PC-9 (cell line): ENCODE measurements around the gene CRTC3. TPM values are rescaled to one million over a fixed set of nuclear protein-coding genes. Genes with fewer than 3 reads are reported as not detected.

Experiments used
- BruUV-seq: library from RNA; stranded (reverse); fragments of 400-500 nt; replicated peaks from 2 replicates; lab custom pipeline; 2021; lab: Mats Ljungman, UMichigan
- CTCF ChIA-PET: fragments of 300-600 bp; sonication (Branson Sonifier 250); formaldehyde crosslinking; loops from one replicate; lab custom pipeline; 2022; ENCODE audit warnings: antibody characterized with exemption; lab: Charles Lee
- POLR2A ChIA-PET: fragments of 300-600 bp; sonication (Branson Sonifier 250); formaldehyde crosslinking; loops from one replicate; lab custom pipeline; 2022; ENCODE audit warnings: antibody characterized with exemption; ENCODE audit not compliant: unreplicated experiment; lab: Charles Lee
- DNase-seq, 2 experiments: peaks; one replicate each; pipeline versions ENCODE4 v3.0.0 to v3.0.0-alpha.2; 2015 to 2022; ENCODE audit warnings: mixed read lengths in 1 of 2
- H2AFZ ChIP-seq: fragments of 200-600 bp; sonication (generic); 2 replicates; pipeline ENCODE4 v1.8.1; 2017; ENCODE audit warnings: antibody characterized with exemption
- H3F3A ChIP-seq: fragments of 200-600 bp; sonication (generic); 2 replicates; pipeline ENCODE4 v1.8.1; 2017; ENCODE audit warnings: antibody characterized with exemption, mild to moderate bottlenecking, low read depth; ENCODE audit not compliant: insufficient read depth
- H3K27ac ChIP-seq: fragments of 200-600 bp; sonication (generic); 2 replicates; pipeline ENCODE4 v1.6.1; 2016; ENCODE audit warnings: mixed run types
- H3K27me3 ChIP-seq: fragments of 200-600 bp; sonication (generic); 2 replicates; pipeline ENCODE4 v1.6.1; 2016; ENCODE audit warnings: low read depth, mixed run types; ENCODE audit not compliant: insufficient read depth
- H3K36me3 ChIP-seq: fragments of 200-600 bp; sonication (generic); 2 replicates; pipeline ENCODE4 v1.6.1; 2016; ENCODE audit warnings: low read depth, mixed run types
- H3K4me1 ChIP-seq: fragments of 200-600 bp; sonication (generic); replicated peaks from 2 replicates; pipeline ENCODE4 v1.6.1; 2016; ENCODE audit warnings: mixed run types; ENCODE audit not compliant: insufficient read depth
- H3K4me2 ChIP-seq: fragments of 200-600 bp; sonication (generic); 2 replicates; pipeline ENCODE4 v1.6.1; 2017; ENCODE audit warnings: mixed run types
- H3K4me3 ChIP-seq: fragments of 200-600 bp; sonication (generic); 2 replicates; pipeline ENCODE4 v1.6.1; 2016; ENCODE audit warnings: mixed run types
- H3K79me2 ChIP-seq: fragments of 200-600 bp; sonication (generic); 2 replicates; pipeline ENCODE4 v1.6.1; 2017; ENCODE audit warnings: low read depth, mixed run types
- H3K9me2 ChIP-seq: fragments of 200-600 bp; sonication (generic); 2 replicates; pipeline ENCODE4 v1.8.1; 2017; ENCODE audit warnings: mild to moderate bottlenecking; ENCODE audit not compliant: insufficient read depth
- H3K9me3 ChIP-seq: fragments of 200-600 bp; sonication (generic); 2 replicates; pipeline ENCODE4 v1.8.1; 2016; ENCODE audit warnings: low read depth; ENCODE audit not compliant: insufficient read depth
- H4K20me1 ChIP-seq: fragments of 200-600 bp; sonication (generic); 2 replicates; pipeline ENCODE4 v1.8.1; 2017; ENCODE audit not compliant: insufficient read depth
- EZH2 ChIP-seq: fragments of 200-600 bp; sonication (generic); IDR thresholded peaks from 2 replicates; pipeline ENCODE4 v1.8.0; 2017; ENCODE audit warnings: antibody characterized with exemption, low read depth
- intact Hi-C: fragments of 100-400 bp; cut with micrococcal nuclease; formaldehyde crosslinking; loops from one replicate; pipeline ENCODE4 v1.10.0; 2022; ENCODE audit not compliant: unreplicated experiment
- total RNA-seq: library from RNA; stranded (reverse); gene quantifications from 2 replicates; pipeline ENCODE4 v1.2.3, GENCODE V29; 2021
- TF ChIP-seq, protein P1 (sequence below): fragments of 200-600 bp; sonication (generic); conservative IDR thresholded peaks from 2 replicates; pipeline ENCODE4 v1.6.1; 2017; ENCODE audit warnings: mixed run types, antibody characterized with exemption, mild to moderate bottlenecking, moderate library complexity

CRTC3 gene
- total RNA-seq, 1 experiment from 2014 or later, result 18.6 TPM

GRCh38 chr15:90645873-90646575 lies 116.3 kb downstream of the CRTC3 start:
- POLR2A ChIA-PET, result no interaction called here

DNA sequence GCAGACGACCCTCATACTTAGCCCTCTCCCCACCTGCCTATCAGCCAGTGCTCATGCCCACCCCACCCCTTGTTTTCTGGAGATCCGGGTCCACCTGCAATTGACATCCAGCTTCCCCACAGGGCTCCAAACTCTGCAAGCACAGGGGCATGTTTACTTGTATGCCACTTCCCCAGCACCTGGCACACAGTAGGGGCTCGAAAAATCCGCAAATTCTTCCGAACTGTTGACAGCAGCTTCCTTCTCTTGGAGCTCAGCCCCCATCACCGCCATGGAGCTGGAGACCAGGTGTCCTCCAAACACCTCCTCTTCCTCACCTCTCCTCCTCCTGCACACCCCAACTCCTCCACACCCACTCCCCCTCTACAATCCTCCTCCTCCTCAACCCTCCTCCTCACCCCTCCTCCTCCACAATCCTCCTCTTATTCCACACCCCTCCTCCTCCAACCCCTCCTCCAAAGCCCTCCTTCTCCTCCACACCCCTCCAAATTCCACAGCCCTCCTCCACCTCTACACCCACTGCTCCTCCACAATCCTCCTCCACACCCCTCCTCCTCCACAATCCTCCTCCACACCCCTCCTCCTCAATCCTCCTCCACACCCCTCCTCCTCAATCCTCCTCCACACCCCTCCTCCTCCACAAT lies 117.1 kb downstream of the CRTC3 start:
- no peaks in the 10 kb centered on the region for H3K27me3 ChIP-seq
- POLR2A ChIA-PET, result no interaction called here
- H3K27ac ChIP-seq, result no peak overlapping the region
- peaks cover 32% of the 10 kb centered on the region for H3F3A ChIP-seq
- no peak overlapping the region for H3K4me2 ChIP-seq
- no peaks in the 10 kb centered on the region for H3K79me2 ChIP-seq
- H3K4me1 ChIP-seq, result peaks cover 24% of the 10 kb centered on the region
- H3K36me3 ChIP-seq, result no peaks in the 10 kb centered on the region
- H3K9me3 ChIP-seq, result no peaks in the 10 kb centered on the region
- intact Hi-C loops, result loop anchor here (5.0 kb wide), 2 partner anchors 126 to 226 kb away; no protein-coding TSS in a partner anchor
- TF ChIP-seq, protein P1, sequence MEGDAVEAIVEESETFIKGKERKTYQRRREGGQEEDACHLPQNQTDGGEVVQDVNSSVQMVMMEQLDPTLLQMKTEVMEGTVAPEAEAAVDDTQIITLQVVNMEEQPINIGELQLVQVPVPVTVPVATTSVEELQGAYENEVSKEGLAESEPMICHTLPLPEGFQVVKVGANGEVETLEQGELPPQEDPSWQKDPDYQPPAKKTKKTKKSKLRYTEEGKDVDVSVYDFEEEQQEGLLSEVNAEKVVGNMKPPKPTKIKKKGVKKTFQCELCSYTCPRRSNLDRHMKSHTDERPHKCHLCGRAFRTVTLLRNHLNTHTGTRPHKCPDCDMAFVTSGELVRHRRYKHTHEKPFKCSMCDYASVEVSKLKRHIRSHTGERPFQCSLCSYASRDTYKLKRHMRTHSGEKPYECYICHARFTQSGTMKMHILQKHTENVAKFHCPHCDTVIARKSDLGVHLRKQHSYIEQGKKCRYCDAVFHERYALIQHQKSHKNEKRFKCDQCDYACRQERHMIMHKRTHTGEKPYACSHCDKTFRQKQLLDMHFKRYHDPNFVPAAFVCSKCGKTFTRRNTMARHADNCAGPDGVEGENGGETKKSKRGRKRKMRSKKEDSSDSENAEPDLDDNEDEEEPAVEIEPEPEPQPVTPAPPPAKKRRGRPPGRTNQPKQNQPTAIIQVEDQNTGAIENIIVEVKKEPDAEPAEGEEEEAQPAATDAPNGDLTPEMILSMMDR, result no peak
- TF ChIP-seq EZH2, result no peak
- BruUV-seq, result no TSS peak
- H3K4me3 ChIP-seq, result no peak overlapping the region
- CTCF ChIA-PET, result no interaction called here
- H2AFZ ChIP-seq, result no peak overlapping the region
- H3K9me2 ChIP-seq, result no peaks in the 10 kb centered on the region
- DNase-seq, result no peak
- H4K20me1 ChIP-seq, result no peaks in the 10 kb centered on the region

More at GRCh38 chr15:90645873-90646575, 116.3 kb downstream of the CRTC3 start:
- Histone ChIP-seq H3K9me2 (no peaks in the 10 kb centered on the region), H3K9me3 (no peaks in the 10 kb centered on the region), H3F3A (peaks cover 32% of the 10 kb centered on the region), H2AFZ (no peak overlapping the region), H3K27me3 (no peaks in the 10 kb centered on the region), H4K20me1 (no peaks in the 10 kb centered on the region), H3K4me3 (no peak overlapping the region), H3K4me1 (peaks cover 24% of the 10 kb centered on the region), H3K4me2 (no peak overlapping the region), H3K36me3 (no peaks in the 10 kb centered on the region), H3K27ac (no peak overlapping the region), H3K79me2 (no peaks in the 10 kb centered on the region)
- CTCF ChIA-PET, result no interaction called here
- intact Hi-C loops, result loop anchor here (5.0 kb wide), 2 partner anchors 126 to 226 kb away; no protein-coding TSS in a partner anchor
- BruUV-seq, result no TSS peak
- no peak for TF ChIP-seq EZH2
- DNase-seq, result no peak

GRCh38 chr15:90647326-90647725 lies 117.6 kb downstream of the CRTC3 start:
- no peak overlapping the region for H2AFZ ChIP-seq
- intact Hi-C loops, result loop anchor here (5.0 kb wide), 2 partner anchors 125 to 225 kb away; no protein-coding TSS in a partner anchor
- peaks cover 32% of the 10 kb centered on the region for H3F3A ChIP-seq
- no peak for DNase-seq
- no peaks in the 10 kb centered on the region for H3K79me2 ChIP-seq
- no peaks in the 10 kb centered on the region for H4K20me1 ChIP-seq
- BruUV-seq, result no TSS peak
- ChIA-PET POLR2A (interaction anchor here (0.6 kb wide), 1 partner anchor 345 kb away, joined by 7 read pairs; no protein-coding TSS in a partner anchor), CTCF (interaction anchor here (0.5 to 1.3 kb wide), 11 partner anchors 48 to 386 kb away, joined by 3 to 10 read pairs (median 3); partner anchors contain the start of genes BLM, UNC45A and VPS33B)
- H3K36me3 ChIP-seq, result no peaks in the 10 kb centered on the region
- H3K27ac ChIP-seq, result no peak overlapping the region
- no peaks in the 10 kb centered on the region for H3K9me3 ChIP-seq
- H3K27me3 ChIP-seq, result no peaks in the 10 kb centered on the region
- H3K4me3 ChIP-seq, result no peak overlapping the region
- TF ChIP-seq, protein P1, result no peak
- TF ChIP-seq EZH2, result no peak
- no peaks in the 10 kb centered on the region for H3K9me2 ChIP-seq
- peaks cover 24% of the 10 kb centered on the region for H3K4me1 ChIP-seq
- H3K4me2 ChIP-seq, result peak overlapping the region; percentile 77; the same call in 1 of the 2 replicates
